Kidney (tissue), 14 donors: Measurements from ENCODE around the gene USO1. TPM values are rescaled to one million over a fixed set of nuclear protein-coding genes. Genes with fewer than 3 reads are reported as not detected.

Experiments
- DNase-seq, 5 donors: peaks; one replicate each; pipeline ENCODE4 v3.0.0-alpha.2; 2013 to 2020
- FAIRE-seq: peaks from 2 replicates; lab custom pipeline; 2012; peaks lifted over from hg19 to GRCh38; lab: Jason Lieb, UNC
- H3K27ac ChIP-seq, 2 donors: one replicate each; pipeline ENCODE4 v1.7.0; 2013; ENCODE audit warnings: low read depth in 2 of 2, low read length in 2 of 2, inconsistent platforms in 1 of 2
- H3K27me3 ChIP-seq: one replicate; pipeline ENCODE4 v1.7.1; 2013; ENCODE audit warnings: low read length, inconsistent platforms; ENCODE audit not compliant: control insufficient read depth, insufficient read depth
- H3K36me3 ChIP-seq, 3 donors: one replicate each; pipeline versions ENCODE4 v1.7.0 to v1.7.1; 2013; ENCODE audit warnings: low read length in 3 of 3, control low read depth in 1 of 3, inconsistent platforms in 1 of 3; ENCODE audit not compliant: insufficient read depth in 3 of 3, control insufficient read depth in 2 of 3
- H3K4me1 ChIP-seq, 3 donors: one replicate each; pipeline versions ENCODE4 v1.7.0 to v1.7.1; 2013; ENCODE audit warnings: low read length in 3 of 3, inconsistent platforms in 1 of 3, low read depth in 1 of 3; ENCODE audit not compliant: control insufficient read depth in 2 of 3, insufficient read depth in 2 of 3
- H3K4me3 ChIP-seq, 3 donors: one replicate each; pipeline versions ENCODE4 v1.7.0 to v1.8.1; 2013; ENCODE audit warnings: low read length in 3 of 3, control low read depth in 1 of 3, inconsistent platforms in 1 of 3
- H3K9ac ChIP-seq, 3 donors: one replicate each; pipeline versions ENCODE4 v1.7.0 to v1.7.1; 2013; ENCODE audit warnings: low read length in 3 of 3, control low read depth in 1 of 3, inconsistent platforms in 1 of 3
- H3K9me3 ChIP-seq, 3 donors: one replicate each; pipeline versions ENCODE4 v1.7.0 to v1.7.1; 2013; ENCODE audit warnings: low read length in 3 of 3, control low read depth in 1 of 3, inconsistent platforms in 1 of 3; ENCODE audit not compliant: control insufficient read depth in 2 of 3, insufficient read depth in 1 of 3
- CTCF ChIP-seq: IDR thresholded peaks from 3 replicates; pipeline ENCODE4 v1.5.1; 2012; ENCODE audit warnings: mild to moderate bottlenecking, moderate library complexity, borderline replicate concordance; ENCODE audit not compliant: insufficient read depth; ENCODE audit errors: extremely low read depth
- intact Hi-C: fragments of 100-400 bp; cut with DNase I; formaldehyde crosslinking; loops from one replicate; pipeline ENCODE4 v1.11.1; 2022
- polyA plus RNA-seq: library from polyadenylated mRNA; stranded (reverse); fragments of 350-450 nt; fragmentation: Illumina TruSeq; extraction: RNeasy Lipid Tissue Mini Kit (QIAGEN cat#74804); gene quantifications from one replicate; pipeline ENCODE4 v1.2.3, GENCODE V29; 2014; ENCODE audit warnings: low read depth, low replicate concordance; ENCODE audit not compliant: insufficient read depth
- total RNA-seq: library from RNA; stranded (reverse); fragmentation: NEBNext Ultra II Directional; extraction: Animal tissue kit (Norgen Biotek cat#: 25700); gene quantifications from one replicate; pipeline ENCODE4 v1.2.1, GENCODE V29; 2021
- donor health status: control.
- donor health status: control.
- donor health status: control.
- donor health status: control.
- donor health status: control.
- donor health status: DM: yes; HTN: yes; CAD: no.
- donor health status: Normal renal cell carcinoma (clear cell type).

Gene USO1
- total and polyA plus RNA-seq, 2 donors from 2014 or later = 23.2 to 49.6 TPM

DNA sequence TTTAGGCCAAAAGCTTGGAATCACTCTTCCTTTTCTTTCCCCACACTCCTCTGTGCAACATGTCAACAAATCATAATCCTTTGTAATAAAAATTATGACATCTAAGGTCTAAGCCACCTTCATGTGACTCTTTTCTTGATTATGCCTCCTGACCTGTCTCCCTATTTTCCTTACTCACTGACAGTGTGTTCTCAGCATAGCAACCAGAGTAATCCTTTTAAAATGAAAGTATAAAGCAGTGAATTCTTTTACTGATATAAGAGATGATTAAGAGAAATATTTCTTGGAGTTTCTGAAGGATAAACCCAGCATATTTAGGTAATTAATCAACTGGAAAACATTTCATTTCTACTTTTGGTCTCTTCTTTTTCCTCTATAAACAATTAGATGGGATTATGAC lies 44.7 kb downstream of the USO1 start:
- intact Hi-C loops = no loop called here
- no peaks in the 10 kb centered on the region for H3K9me3 ChIP-seq
- FAIRE-seq (no peak), DNase-seq (no peak)
- H3K4me1 ChIP-seq = no peaks in the 10 kb centered on the region
- H3K27ac ChIP-seq = no peak overlapping the region
- H3K4me3 ChIP-seq = no peak overlapping the region
- no peak overlapping the region for H3K9ac ChIP-seq
- no peaks in the 10 kb centered on the region for H3K27me3 ChIP-seq
- peaks cover 2 to 5% (median 3%) of the 10 kb centered on the region in 3 donors for H3K36me3 ChIP-seq
- no peak for TF ChIP-seq CTCF

GRCh38 chr4:75771607-75772006 lies 47.2 kb downstream of the USO1 start:
- FAIRE-seq = no peak
- H3K4me3 ChIP-seq = no peak overlapping the region

DNA sequence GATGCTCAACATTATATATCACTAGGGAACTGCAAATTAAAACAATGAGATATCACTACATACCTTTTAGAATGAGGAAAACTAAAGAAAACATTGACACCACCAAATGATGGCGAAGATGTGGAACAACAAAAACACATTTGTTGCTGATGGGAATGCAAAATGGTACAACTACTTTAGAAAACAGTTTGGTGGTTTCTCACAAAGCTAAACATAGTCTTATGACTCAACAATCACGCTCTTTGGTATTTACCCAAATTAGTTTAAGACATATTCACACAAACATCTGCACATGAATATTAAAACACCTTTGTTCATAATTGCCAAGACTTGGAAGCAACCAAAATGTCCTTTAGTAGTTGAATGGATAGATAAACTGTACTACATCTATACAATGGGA lies 53.2 kb downstream of the USO1 start:
- peaks cover 0 to 3% (median 1%) of the 10 kb centered on the region in 3 donors for H3K9me3 ChIP-seq
- FAIRE-seq (no peak), DNase-seq (no peak)
- H3K4me3 ChIP-seq = no peak overlapping the region
- H3K27ac ChIP-seq = no peak overlapping the region
- no peak overlapping the region for H3K9ac ChIP-seq
- intact Hi-C loops = no loop called here
- no peak for TF ChIP-seq CTCF
- H3K4me1 ChIP-seq = no peaks in the 10 kb centered on the region
- H3K36me3 ChIP-seq = peaks cover 16 to 36% (median 17%) of the 10 kb centered on the region in 3 donors
- H3K27me3 ChIP-seq = no peaks in the 10 kb centered on the region

More at GRCh38 chr4:75771607-75772006, 47.2 kb downstream of the USO1 start:
- H3K9me3 ChIP-seq = no peaks in the 10 kb centered on the region
- no peaks in the 10 kb centered on the region for H3K27me3 ChIP-seq
- TF ChIP-seq CTCF = no peak
- peaks cover 11 to 26% (median 12%) of the 10 kb centered on the region in 3 donors for H3K36me3 ChIP-seq
- intact Hi-C loops = no loop called here
- H3K4me1 ChIP-seq = no peaks in the 10 kb centered on the region
- no peak for DNase-seq
- no peak overlapping the region for H3K27ac ChIP-seq
- no peak overlapping the region for H3K9ac ChIP-seq
